Ovary (tissue), 9 donors: ENCODE measurements around the gene DMPK. TPM values are rescaled to one million over a fixed set of nuclear protein-coding genes. Genes with fewer than 3 reads are reported as not detected.
A peak's percentile ranks its signal among the peaks of the same experiment; 100 is the strongest.

Experiments
- DNase-seq, 5 donors: peaks; one replicate each; pipeline ENCODE4 v3.0.0-alpha.2; 2019 to 2020
- H3K27ac ChIP-seq, 2 donors: fragments of 200-600 bp; one replicate each; pipeline versions ENCODE4 v1.5.1 to v1.8.0; 2019 to 2022
- H3K27me3 ChIP-seq: fragments of 200-600 bp; one replicate; pipeline ENCODE4 v1.8.0; 2022
- H3K36me3 ChIP-seq: fragments of 200-600 bp; sonication (generic); one replicate; pipeline ENCODE4 v1.5.1; 2019
- H3K4me1 ChIP-seq: one replicate; pipeline ENCODE4 v1.8.1; 2013; ENCODE audit warnings: mild to moderate bottlenecking, moderate library complexity; ENCODE audit not compliant: insufficient read depth
- H3K4me3 ChIP-seq: fragments of 200-600 bp; sonication (generic); one replicate; pipeline ENCODE4 v1.5.1; 2017
- H3K9me3 ChIP-seq, 2 donors: fragments of 200-600 bp in 1 of 2; sonication (generic) in 1 of 2; one replicate each; pipeline versions ENCODE4 v1.5.1 to v1.8.1; 2013 to 2019; ENCODE audit warnings: mild to moderate bottlenecking in 1 of 2, moderate library complexity in 1 of 2
- CTCF ChIP-seq, 3 donors: fragments of 450-650 bp in 2 of 3; fragments of 200-600 bp in 1 of 3; IDR thresholded peaks; one replicate each; pipeline versions ENCODE4 v1.5.1 to v1.8.0; 2016 to 2022; ENCODE audit warnings: antibody characterized with exemption in 3 of 3, mild to moderate bottlenecking in 1 of 3
- EP300 ChIP-seq: sonication (generic); formaldehyde crosslinking; IDR thresholded peaks from one replicate; pipeline ENCODE4 v1.6.1; 2017; ENCODE audit warnings: antibody characterized with exemption
- POLR2A ChIP-seq: fragments of 450-650 bp; IDR thresholded peaks from one replicate; pipeline ENCODE4 v1.6.1; 2017; ENCODE audit warnings: antibody characterized with exemption, mild to moderate bottlenecking, moderate library complexity
- WGBS, 3 donors: extraction: QIAGEN DNeasy Blood & Tissue Kit in 1 of 3; methylation state at CpG; one replicate each; pipeline versions ENCODE4 v1.1.5 to v1.1.7; 2013 to 2017; 5-methylcytosine and 5-hydroxymethylcytosine counted together
- intact Hi-C, 4 donors: fragments of 100-400 bp; cut with DNase I; formaldehyde crosslinking; loops; one replicate each; pipeline versions ENCODE4 v1.11.0 to v1.15.1; 2022 to 2023
- polyA plus RNA-seq, 2 donors: library from polyadenylated mRNA; stranded (reverse); fragments of 200-250 nt in 1 of 2; fragments of 350-450 nt in 1 of 2; fragmentation: Illumina TruSeq in 1 of 2; extraction: RNeasy Lipid Tissue Mini Kit (QIAGEN cat#74804) in 1 of 2; gene quantifications; one replicate each; pipeline ENCODE4 v1.2.3, GENCODE V29; 2013 to 2014
- total RNA-seq, 7 donors: library from RNA; depleted of rRNA in 2 of 7; stranded (reverse); fragments of >200 nt in 2 of 7; fragmentation: NEBNext Ultra II Directional in 3 of 7; extraction: Animal tissue kit (Norgen Biotek cat#: 25700) in 3 of 7; gene quantifications; one replicate each; pipeline versions ENCODE4 v1.1.0 to v1.2.4, GENCODE V29; 2016 to 2023
- donor health status: DM: no; HTN: no; CAD: no; lungs with moderate emphysema.
- donor health status: DM: no; HTN: no; CAD: no.
- donor health status: Bipolar disorder and iron deficiency.
- donor health status: DM: yes; HTN: yes; CAD: no.
- donor health status: DM: no; HTN: no; CAD: no.
- donor health status: DM: yes; HTN: yes; CAD: no.

DMPK gene
- total and polyA plus RNA-seq, 9 donors = 21.0 to 105 (median 56.7) TPM

- Histone ChIP-seq H3K9me3 (no peaks in the 10 kb centered on the region), H3K27ac (peak overlapping the region in 1 of 2 donors; percentile 94), H3K36me3 (no peaks in the 10 kb centered on the region), H3K4me3 (no peak overlapping the region), H3K4me1 (no peaks in the 10 kb centered on the region), H3K27me3 (no peaks in the 10 kb centered on the region)
- WGBS, 3 donors = 77 to 81% (median 80%) methylated on average over 14 of the region's 14 CpGs
- intact Hi-C loops = no loop called here
- peak in 4 of 5 donors; percentile 32 to 45 (median 42) for DNase-seq
- TF ChIP-seq POLR2A = no peak
- no peak for TF ChIP-seq CTCF (IDR thresholded peaks at IDR 0.05)
- no peak for TF ChIP-seq EP300
Observed at GRCh38 chr19:45772130-45772840, 10.0 kb downstream of the DMPK start.

- Histone ChIP-seq H3K9me3 (no peaks in the 10 kb centered on the region), H3K36me3 (no peaks in the 10 kb centered on the region), H3K4me3 (peak overlapping the region; percentile 60), H3K27ac (peak overlapping the region; percentile 92 to 94), H3K4me1 (peaks cover 4% of the 10 kb centered on the region), H3K27me3 (no peaks in the 10 kb centered on the region)
- peak; percentile 59 to 73 (median 71) for DNase-seq
- TF ChIP-seq POLR2A = no peak
- no peak for TF ChIP-seq EP300
- no peak for TF ChIP-seq CTCF (IDR thresholded peaks at IDR 0.05)
- intact Hi-C loops = loop anchor here in 2 of 4 donors (2.0 kb wide), 1 partner anchor 27 kb away; no protein-coding TSS in a partner anchor
- 68 to 83% (median 71%) methylated on average over 46 of the region's 46 CpGs for WGBS, 3 donors
Observed at GRCh38 chr19:45771311-45771933, 10.9 kb downstream of the DMPK start.

- Histone ChIP-seq H3K4me1 (peaks cover 14% of the 10 kb centered on the region), H3K27ac (peak overlapping the region; percentile 92 to 94), H3K9me3 (no peaks in the 10 kb centered on the region), H3K27me3 (no peaks in the 10 kb centered on the region), H3K36me3 (no peaks in the 10 kb centered on the region), H3K4me3 (peak overlapping the region; percentile 60)
- WGBS, 3 donors = 1 to 3% (median 2%) methylated on average over 51 to 79 of the region's 79 CpGs
- TF ChIP-seq EP300 (peak; percentile 66), POLR2A (peak; percentile 20), CTCF (IDR thresholded peaks at IDR 0.05) (peak; percentile 96 to 99 (median 96))
- DNase-seq = peak; percentile 95 to 98 (median 97)
- intact Hi-C loops = loop anchor here in 2 of 4 donors (2.0 kb wide), 1 partner anchor 28 kb away; no protein-coding TSS in a partner anchor
Observed at GRCh38 chr19:45770192-45771101, 11.8 kb downstream of the DMPK start.

GRCh38 chr19:45769821-45770191 lies 12.5 kb downstream of the DMPK start:
- 0% methylated on average over 28 of the region's 28 CpGs for WGBS, 3 donors
- Histone ChIP-seq H3K27me3 (no peaks in the 10 kb centered on the region), H3K27ac (peak overlapping the region; percentile 92 to 94), H3K4me3 (peak overlapping the region; percentile 60), H3K36me3 (no peaks in the 10 kb centered on the region), H3K4me1 (peaks cover 17% of the 10 kb centered on the region), H3K9me3 (no peaks in the 10 kb centered on the region)
- no peak for TF ChIP-seq EP300
- no peak for TF ChIP-seq POLR2A
- peak; percentile 72 to 81 (median 78) for DNase-seq
- intact Hi-C loops = loop anchor here (2.0 to 10.0 kb wide), 4 partner anchors 29 to 78 kb away; partner anchors contain the start of genes QPCTL (in 2 of the 4) and SNRPD2 (in 2 of the 4)
